ENCODE data around the gene RFX4.

DNA sequence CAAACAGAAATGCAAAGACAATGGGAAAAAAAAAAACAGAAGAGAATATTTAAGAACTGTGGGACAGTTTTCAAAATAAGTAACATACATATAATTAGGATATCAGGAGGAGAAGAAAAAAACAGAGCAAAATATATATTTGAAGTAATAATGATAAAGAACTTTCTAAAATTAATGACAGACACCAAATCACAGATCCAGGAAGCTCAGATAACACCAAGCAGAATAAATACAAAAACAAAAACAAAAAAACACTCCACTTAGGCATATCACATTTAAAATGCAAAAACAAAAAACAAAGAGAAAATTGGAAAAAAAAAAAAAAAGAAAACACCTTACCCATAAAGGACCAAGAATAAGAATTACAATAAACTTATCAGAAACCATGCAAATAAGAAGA, 9.6 kb upstream of the RFX4 start:
- no peak for TF ChIP-seq EZH2 (IDR thresholded peaks at IDR 0.05; ENCODE audit: borderline replicate concordance, low read depth, low read length, poor library complexity, severe bottlenecking)
- TF ChIP-seq, protein P1, sequence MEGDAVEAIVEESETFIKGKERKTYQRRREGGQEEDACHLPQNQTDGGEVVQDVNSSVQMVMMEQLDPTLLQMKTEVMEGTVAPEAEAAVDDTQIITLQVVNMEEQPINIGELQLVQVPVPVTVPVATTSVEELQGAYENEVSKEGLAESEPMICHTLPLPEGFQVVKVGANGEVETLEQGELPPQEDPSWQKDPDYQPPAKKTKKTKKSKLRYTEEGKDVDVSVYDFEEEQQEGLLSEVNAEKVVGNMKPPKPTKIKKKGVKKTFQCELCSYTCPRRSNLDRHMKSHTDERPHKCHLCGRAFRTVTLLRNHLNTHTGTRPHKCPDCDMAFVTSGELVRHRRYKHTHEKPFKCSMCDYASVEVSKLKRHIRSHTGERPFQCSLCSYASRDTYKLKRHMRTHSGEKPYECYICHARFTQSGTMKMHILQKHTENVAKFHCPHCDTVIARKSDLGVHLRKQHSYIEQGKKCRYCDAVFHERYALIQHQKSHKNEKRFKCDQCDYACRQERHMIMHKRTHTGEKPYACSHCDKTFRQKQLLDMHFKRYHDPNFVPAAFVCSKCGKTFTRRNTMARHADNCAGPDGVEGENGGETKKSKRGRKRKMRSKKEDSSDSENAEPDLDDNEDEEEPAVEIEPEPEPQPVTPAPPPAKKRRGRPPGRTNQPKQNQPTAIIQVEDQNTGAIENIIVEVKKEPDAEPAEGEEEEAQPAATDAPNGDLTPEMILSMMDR (conservative IDR thresholded peaks at IDR 0.05; ENCODE audit: low read depth, low read length), result no peak

Measured in A673 (cell line).